Measurements from ENCODE around the gene MYO9B.

DNA sequence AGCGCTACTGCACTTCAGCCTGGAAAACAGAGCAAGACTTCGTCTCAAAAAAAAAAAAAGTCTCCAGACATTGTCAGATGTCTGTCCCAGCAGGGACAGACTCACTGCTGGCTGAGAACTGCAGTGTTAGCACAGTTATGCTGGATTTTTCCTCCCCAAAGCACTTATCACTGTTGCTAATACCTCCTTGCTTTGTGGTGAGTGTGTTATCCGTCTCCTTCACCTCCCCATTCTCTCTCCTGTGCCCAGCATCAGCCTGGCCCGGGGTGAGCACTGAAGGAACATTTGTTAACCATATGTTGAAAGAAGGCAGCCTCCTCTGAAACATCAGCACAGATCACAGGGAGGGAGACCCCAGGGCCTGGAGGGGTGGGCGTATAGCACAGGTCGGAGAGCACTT, 11.3 kb downstream of the MYO9B start:
- TF ChIP-seq EZH2 (IDR thresholded peaks at IDR 0.05): no peak
- no peak for TF ChIP-seq POLR2AphosphoS5 (IDR thresholded peaks at IDR 0.05; ENCODE audit: borderline replicate concordance, low read depth, low read length)
